ENCODE results near the gene FIBCD1. TPM values are rescaled to one million over a fixed set of nuclear protein-coding genes. Genes with fewer than 3 reads are reported as not detected.

Gene FIBCD1
- total and polyA plus RNA-seq, 2 of the 8 experiments (the other 6 are each of a cell fraction or from before 2014, with no cell fraction given) = 6.1 to 8.8 TPM

DNA sequence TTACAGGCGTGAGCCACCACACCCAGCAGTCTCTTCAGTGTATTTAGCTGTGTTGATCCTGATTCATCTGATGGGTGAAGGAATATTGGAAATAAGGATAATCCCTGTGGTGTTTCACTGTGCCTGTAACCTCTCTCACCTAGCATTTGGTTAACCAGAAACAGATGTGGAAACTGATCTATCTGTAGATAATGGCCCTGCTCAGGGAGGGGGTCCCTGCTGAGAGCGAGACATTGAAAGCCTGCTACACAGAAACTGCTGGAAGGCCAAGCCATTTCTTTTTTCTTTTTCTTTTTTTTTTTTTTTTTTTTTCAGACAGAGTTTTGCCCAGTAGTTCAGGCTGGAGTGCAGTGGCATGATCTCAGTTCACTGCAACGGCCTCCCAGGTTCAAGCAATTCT is 70.8 kb downstream of the FIBCD1 start (continued):
- TF ChIP-seq, protein P1, sequence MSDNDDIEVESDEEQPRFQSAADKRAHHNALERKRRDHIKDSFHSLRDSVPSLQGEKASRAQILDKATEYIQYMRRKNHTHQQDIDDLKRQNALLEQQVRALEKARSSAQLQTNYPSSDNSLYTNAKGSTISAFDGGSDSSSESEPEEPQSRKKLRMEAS (IDR thresholded peaks at IDR 0.05) = no peak
- no peak for TF ChIP-seq CHD1 (IDR thresholded peaks at IDR 0.05; ENCODE audit: low read depth, low read length)
